Measurements from ENCODE around the gene SAXO1.
"Not testable (repeated sequence)": the region's sequence is repeated elsewhere in the genome, so short reads cannot be mapped to it uniquely, and the experiment has no call there.

SAXO1 gene

DNA sequence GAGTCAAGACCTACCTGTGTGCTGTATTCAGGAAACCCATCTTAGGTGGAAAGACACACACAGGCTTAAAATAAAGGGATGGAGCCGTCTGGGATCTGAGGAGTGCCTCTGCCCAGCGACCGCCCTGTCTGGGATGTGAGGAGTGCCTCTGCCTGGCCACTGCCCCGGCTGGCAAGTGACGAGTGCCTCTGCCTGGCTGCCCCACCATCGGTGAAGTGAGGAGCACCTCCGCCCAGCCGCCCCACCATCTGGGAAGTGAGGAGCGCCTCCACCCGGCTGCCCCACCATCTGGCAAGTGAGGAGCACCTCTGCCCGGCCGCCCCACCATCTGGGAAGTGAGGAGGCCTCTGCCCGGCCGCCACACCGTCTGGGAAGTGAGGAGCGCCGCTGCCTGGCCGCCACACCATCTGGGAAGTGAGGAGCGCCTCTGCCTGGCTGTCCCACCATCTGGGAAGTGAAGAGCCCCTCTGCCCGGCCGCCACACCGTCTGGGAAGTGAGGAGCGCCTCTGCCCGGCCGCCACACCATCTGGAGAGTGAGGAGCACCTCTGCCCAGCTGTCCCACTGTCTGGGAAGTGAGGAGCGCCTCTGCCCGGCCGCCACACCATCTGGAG, 33.7 kb downstream of the SAXO1 start:
- DNase-seq (ENCODE audit: low spot score): no peak

GRCh38 chr9:18997151-18997550, 35.9 kb downstream of the SAXO1 start:
- DNase-seq (ENCODE audit: low spot score): no peak

DNA sequence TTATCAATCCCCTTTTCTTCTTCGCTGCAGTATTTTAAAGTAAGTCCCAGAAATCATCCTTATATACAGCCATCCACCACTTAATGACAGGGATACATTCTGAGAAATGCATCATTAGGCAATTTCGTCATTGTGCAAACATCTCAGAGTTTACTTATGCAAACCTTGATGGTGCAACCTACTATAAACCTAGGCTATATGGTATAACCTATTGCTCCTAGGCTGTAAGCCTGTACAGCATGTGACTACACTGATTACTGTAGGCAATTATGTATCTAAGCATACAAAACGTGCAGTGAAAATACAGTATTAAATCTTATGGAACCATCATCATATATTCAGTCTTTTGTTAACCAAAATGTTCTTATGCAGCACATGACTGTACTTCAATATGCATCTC, 36.8 kb downstream of the SAXO1 start:
- no peak for DNase-seq (ENCODE audit: low spot score)

- no peak for DNase-seq (ENCODE audit: low spot score)
Observed at GRCh38 chr9:18994263-18994916, 38.6 kb downstream of the SAXO1 start.

GRCh38 chr9:18991197-18991596, 41.8 kb downstream of the SAXO1 start:
- DNase-seq (ENCODE audit: low spot score): not testable (repeated sequence)

DNA sequence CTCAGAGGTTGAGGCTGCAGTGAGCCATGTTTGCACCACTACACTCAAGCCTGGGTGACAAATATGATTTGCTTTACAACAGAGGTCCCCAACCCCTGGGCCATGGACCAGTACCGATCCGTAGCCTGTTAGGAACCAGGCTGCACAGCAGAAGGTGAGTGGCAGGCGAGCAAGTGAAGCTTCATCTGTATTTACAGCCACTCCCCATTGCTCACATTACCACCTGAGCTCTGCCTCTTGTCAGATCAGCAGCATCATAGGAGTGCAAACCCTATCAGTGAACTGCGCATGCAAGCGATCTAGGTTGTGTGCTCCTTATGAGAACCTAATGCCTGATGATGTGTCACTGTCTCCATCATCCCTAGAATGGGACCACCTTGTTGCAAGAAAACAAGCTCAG, 42.5 kb downstream of the SAXO1 start:
- DNase-seq (ENCODE audit: low spot score): no peak

DNA sequence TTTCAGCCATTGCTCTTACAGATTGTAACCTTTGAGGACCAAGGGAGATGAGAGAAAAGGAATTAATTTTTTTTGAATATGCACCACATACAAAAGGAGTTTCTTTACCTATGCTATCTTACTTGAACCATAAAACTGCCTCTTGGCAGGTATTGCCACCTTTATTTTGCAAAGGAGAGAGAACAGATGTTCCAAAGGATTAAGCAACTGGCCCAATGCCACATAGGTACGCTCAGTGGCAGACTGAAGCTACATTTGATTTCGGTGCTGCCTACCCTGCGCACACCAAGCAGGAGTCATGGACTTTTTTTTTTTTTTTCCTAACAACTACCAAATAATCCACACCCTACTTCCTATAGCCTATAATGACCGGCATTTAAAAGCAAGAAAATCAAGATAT, 43.1 kb downstream of the SAXO1 start:
- no peak for DNase-seq (ENCODE audit: low spot score)

- no peak for DNase-seq (ENCODE audit: low spot score)
Observed at GRCh38 chr9:18989097-18989496, 43.9 kb downstream of the SAXO1 start.

- no peak for DNase-seq (ENCODE audit: low spot score)
Observed at GRCh38 chr9:18988003-18988402, 45.0 kb downstream of the SAXO1 start.

DNA sequence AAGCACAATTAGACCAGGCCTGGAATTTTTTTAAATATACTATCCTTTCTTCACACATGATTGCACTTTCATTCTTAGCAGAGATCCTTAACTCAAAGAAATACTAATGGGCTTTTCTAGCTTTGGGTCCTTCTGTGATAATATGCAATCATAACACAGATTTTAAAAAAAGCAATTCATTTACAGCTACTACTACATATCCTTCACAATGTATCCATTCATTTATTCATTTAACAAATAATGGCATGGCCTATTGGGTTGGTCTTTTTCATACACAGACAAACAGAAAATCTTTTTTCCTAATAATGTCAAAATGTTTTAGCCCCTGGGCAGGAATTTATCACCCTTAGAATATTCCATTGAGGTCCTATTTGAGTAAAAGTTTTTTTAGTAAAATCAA, 47.0 kb downstream of the SAXO1 start:
- DNase-seq (ENCODE audit: low spot score): no peak

- no peak for DNase-seq (ENCODE audit: low spot score)
Observed at GRCh38 chr9:18985464-18985951, 47.5 kb downstream of the SAXO1 start.

DNA sequence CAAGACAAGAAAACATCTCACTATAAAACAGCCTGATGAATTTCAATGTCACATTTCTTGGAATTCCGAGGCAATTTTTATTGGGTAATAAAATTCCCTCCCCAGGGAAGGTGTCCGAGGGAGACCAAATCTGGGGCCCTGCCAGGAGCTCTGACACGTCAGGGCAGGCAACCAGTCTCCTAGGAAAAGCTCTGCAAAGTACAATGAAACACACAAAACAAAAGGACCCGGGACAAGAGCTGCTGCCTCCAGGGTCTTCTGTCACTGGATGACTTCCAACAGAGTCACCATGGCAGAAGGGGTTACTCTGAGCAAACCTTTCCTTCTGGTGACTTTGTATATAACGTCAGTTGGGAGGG, 50.8 kb downstream of the SAXO1 start:
- no peak for DNase-seq (ENCODE audit: low spot score)

- no peak for DNase-seq (ENCODE audit: low spot score)
Observed at GRCh38 chr9:18981476-18982261, 51.3 kb downstream of the SAXO1 start.

GRCh38 chr9:18980189-18980588, 52.8 kb downstream of the SAXO1 start:
- DNase-seq (ENCODE audit: low spot score): peak; percentile 22

GRCh38 chr9:18979367-18979766, 53.6 kb downstream of the SAXO1 start:
- no peak for DNase-seq (ENCODE audit: low spot score)

- no peak for DNase-seq (ENCODE audit: low spot score)
Observed at GRCh38 chr9:18978188-18978587, 54.8 kb downstream of the SAXO1 start.

DNA sequence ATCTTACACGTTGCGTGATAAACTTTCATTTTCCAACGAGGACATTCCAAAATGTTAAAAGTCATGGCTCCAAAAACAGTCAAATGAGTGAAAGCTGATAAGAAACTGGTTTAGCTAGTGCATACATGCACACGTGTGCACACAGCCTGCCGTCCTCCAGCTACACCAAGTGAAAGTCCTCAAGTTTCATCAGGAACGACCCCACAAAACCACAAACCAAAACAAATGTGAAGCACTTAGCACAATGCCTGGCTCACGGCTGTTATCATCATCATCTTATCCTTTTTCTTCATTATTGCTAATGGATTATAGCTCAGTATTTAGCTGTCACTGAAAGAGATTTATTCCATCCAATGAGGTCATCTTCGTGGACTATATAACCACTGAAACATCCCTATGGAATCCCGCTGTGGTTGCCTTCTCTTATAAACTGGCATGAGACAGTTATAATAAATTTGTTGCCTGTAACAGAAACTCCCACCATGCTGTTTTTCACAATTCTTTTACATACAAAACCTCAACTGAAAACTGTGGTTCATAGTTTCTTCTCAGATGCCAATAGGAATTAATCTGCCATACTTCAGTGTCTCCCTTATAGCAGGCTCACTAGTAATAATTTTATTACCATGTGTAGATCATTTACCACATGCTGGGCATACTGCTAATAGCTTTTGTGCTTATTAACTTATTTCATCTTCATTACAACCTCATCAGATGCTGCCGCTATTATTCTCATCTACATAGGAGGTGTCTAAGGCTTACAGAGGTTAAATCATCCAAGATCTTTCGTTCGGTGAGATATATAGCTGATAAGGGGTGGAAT, 56.1 kb downstream of the SAXO1 start:
- DNase-seq (ENCODE audit: low spot score): no peak

GRCh38 chr9:18976221-18976708, 56.7 kb downstream of the SAXO1 start:
- no peak for DNase-seq (ENCODE audit: low spot score)

DNA sequence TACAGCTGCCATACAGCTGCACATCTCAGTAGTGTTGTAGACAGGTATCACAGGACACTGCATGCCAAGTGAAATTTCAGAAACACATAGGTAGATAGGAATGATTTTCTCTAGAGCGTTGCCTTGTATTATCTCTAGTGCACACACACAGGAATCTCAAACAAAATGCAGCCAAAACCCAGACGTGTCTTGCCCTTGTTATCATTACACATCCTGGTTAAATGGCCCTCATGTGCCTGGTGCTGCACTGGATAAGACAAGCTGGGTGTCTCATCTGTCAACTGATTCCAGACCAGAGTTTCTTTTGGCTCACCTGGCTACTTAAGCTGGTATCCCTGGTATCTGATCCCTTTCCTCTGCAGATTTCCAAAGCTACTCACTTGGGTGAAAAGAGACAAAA, 59.7 kb downstream of the SAXO1 start:
- DNase-seq (ENCODE audit: low spot score): no peak

DNA sequence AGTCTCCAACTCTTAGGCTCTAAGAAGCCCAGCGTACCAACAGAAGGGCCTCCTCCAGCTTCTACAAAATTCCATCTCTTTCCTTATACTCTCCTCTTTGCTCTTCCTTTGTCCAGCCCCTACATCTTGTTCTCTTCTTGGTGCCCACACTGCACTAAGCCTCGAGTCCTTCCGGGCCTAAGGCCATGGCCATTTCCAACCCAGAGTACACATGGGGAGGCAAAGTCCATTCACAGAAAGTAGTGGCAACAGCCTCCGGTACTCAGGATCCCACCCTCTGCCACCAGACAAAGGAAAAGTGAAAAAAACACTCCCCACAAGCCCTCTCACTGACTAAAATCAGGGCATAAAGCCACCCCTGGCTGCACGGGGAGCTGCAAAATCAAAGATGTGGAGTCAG, 60.3 kb downstream of the SAXO1 start:
- DNase-seq (ENCODE audit: low spot score): no peak

- DNase-seq (ENCODE audit: low spot score): no peak
Observed at GRCh38 chr9:18971909-18972308, 61.1 kb downstream of the SAXO1 start.

- DNase-seq (ENCODE audit: low spot score): no peak
Observed at GRCh38 chr9:18971404-18971803, 61.6 kb downstream of the SAXO1 start.
